Adrenal gland (tissue), 12 donors: ENCODE results near the gene HHATL. TPM values are rescaled to one million over a fixed set of nuclear protein-coding genes. Genes with fewer than 3 reads are reported as not detected.

ENCODE experiments used
- DNase-seq, 7 donors: peaks; one replicate each; pipeline ENCODE4 v3.0.0-alpha.2; 2019 to 2020
- H3K27ac ChIP-seq, 5 donors: fragments of 200-600 bp; sonication (generic) in 4 of 5; 1 replicate in 3 of 5; 2 replicates in 2 of 5; pipeline versions ENCODE4 v1.5.1 to v1.8.0; 2016 to 2020; ENCODE audit warnings: mild to moderate bottlenecking in 1 of 5
- H3K27me3 ChIP-seq: fragments of 200-600 bp; 2 replicates; pipeline ENCODE4 v1.8.0; 2021
- H3K36me3 ChIP-seq, 2 donors: fragments of 200-600 bp; replicated peaks in 1 of 2; 1 replicate in 1 of 2; 2 replicates in 1 of 2; pipeline versions ENCODE4 v1.5.1 to v1.8.0; 2018 to 2022
- H3K4me1 ChIP-seq, 2 donors: fragments of 200-600 bp; replicated peaks in 1 of 2; 1 replicate in 1 of 2; 2 replicates in 1 of 2; pipeline versions ENCODE4 v1.5.1 to v1.8.0; 2018 to 2021
- H3K4me3 ChIP-seq, 4 donors: fragments of 200-600 bp; sonication (generic) in 3 of 4; one replicate each; pipeline ENCODE4 v1.5.1; 2016 to 2018
- H3K9me3 ChIP-seq, 3 donors: fragments of 200-600 bp; sonication (generic) in 1 of 3; replicated peaks in 1 of 3; 1 replicate in 2 of 3; 2 replicates in 1 of 3; pipeline versions ENCODE4 v1.5.1 to v1.8.0; 2016 to 2021
- CTCF ChIP-seq, 6 experiments: fragments of 450-650 bp in 4 of 6; fragments of 200-600 bp in 2 of 6; sonication (generic) in 1 of 6; IDR thresholded peaks; 1 replicate in 5 of 6; 2 replicates in 1 of 6; pipeline versions ENCODE4 v1.5.1 to v1.8.0; 2016 to 2021; ENCODE audit warnings: antibody characterized with exemption in 6 of 6, mild to moderate bottlenecking in 2 of 6, moderate library complexity in 1 of 6
- POLR2A ChIP-seq, 2 donors: fragments of 450-650 bp; IDR thresholded peaks; one replicate each; pipeline ENCODE4 v1.6.1; 2017; ENCODE audit warnings: antibody characterized with exemption in 2 of 2, mild to moderate bottlenecking in 2 of 2, moderate library complexity in 1 of 2
- WGBS, 4 donors: extraction: QIAGEN DNeasy Blood & Tissue Kit in 2 of 4; methylation state at CpG; one replicate each; pipeline versions ENCODE4 v1.1.5 to v1.1.7; 2013 to 2017; 5-methylcytosine and 5-hydroxymethylcytosine counted together
- intact Hi-C, 2 donors: fragments of 100-400 bp; cut with DNase I; formaldehyde crosslinking; loops; one replicate each; pipeline versions ENCODE4 v1.14.1 to v1.15.0; 2022 to 2023
- polyA plus RNA-seq, 3 donors: library from polyadenylated mRNA; stranded (reverse); fragments of 200-250 nt in 2 of 3; fragments of 350-450 nt in 1 of 3; fragmentation: Illumina TruSeq in 1 of 3; extraction: RNeasy Lipid Tissue Mini Kit (QIAGEN cat#74804) in 1 of 3; gene quantifications; one replicate each; pipeline ENCODE4 v1.2.3, GENCODE V29; 2013 to 2014
- total RNA-seq, 9 donors: library from RNA; depleted of rRNA in 4 of 9; stranded (reverse); fragments of >200 nt in 4 of 9; fragments of 120-200 nt in 1 of 9; fragmentation: NEBNext Ultra II Directional in 1 of 9; extraction: Animal tissue kit (Norgen Biotek cat#: 25700) in 1 of 9; gene quantifications; one replicate each; pipeline versions ENCODE4 v1.1.0 to v1.2.4, GENCODE V29; 2013 to 2023
- donor health status: healthy with polysubstance abuse.
- donor health status: Bipolar disorder and iron deficiency.
- donor health status: DM: yes; HTN: yes; CAD: no.
- donor health status: DM: no; HTN: no; CAD: no.
- donor health status: DM: no; HTN: no; CAD: no.
- donor health status: DM: yes; HTN: yes; CAD: no.

The HHATL gene
- total and polyA plus RNA-seq, 12 donors = 0.18 to 4.5 (median 0.73) TPM; not detected in 2

GRCh38 chr3:42700366-42701288 is 2.0 kb downstream of the HHATL start:
- no peaks in the 10 kb centered on the region for H3K36me3 ChIP-seq
- H3K9me3 ChIP-seq = no peaks in the 10 kb centered on the region
- H3K4me1 ChIP-seq = no peaks in the 10 kb centered on the region
- intact Hi-C loops = no loop called here
- DNase-seq = peak in 2 of 7 donors; percentile 15 to 27
- TF ChIP-seq CTCF (IDR thresholded peaks at IDR 0.05) (no peak), POLR2A (IDR thresholded peaks at IDR 0.05) (no peak)
- no peak overlapping the region for H3K27ac ChIP-seq
- H3K27me3 ChIP-seq = no peaks in the 10 kb centered on the region
- H3K4me3 ChIP-seq = no peak overlapping the region
- WGBS, 4 donors = 80 to 92% (median 85%) methylated on average over 9 to 15 of the region's 15 CpGs

- Histone ChIP-seq H3K4me3 (no peak overlapping the region), H3K27me3 (no peaks in the 10 kb centered on the region), H3K36me3 (no peaks in the 10 kb centered on the region), H3K9me3 (no peaks in the 10 kb centered on the region), H3K4me1 (no peaks in the 10 kb centered on the region), H3K27ac (no peak overlapping the region)
- TF ChIP-seq POLR2A (IDR thresholded peaks at IDR 0.05) = no peak
- TF ChIP-seq CTCF (IDR thresholded peaks at IDR 0.05) = no peak
- intact Hi-C loops = no loop called here
- WGBS, 4 donors = 77 to 82% (median 81%) methylated on average over 4 to 10 of the region's 10 CpGs
- peak in 2 of 7 donors; percentile 6 to 9 for DNase-seq
Observed at GRCh38 chr3:42699511-42699971, 3.1 kb downstream of the HHATL start.

GRCh38 chr3:42698911-42699230 is 3.7 kb downstream of the HHATL start:
- H3K27me3 ChIP-seq = no peaks in the 10 kb centered on the region
- WGBS, 4 donors = 65 to 81% (median 74%) methylated on average over 9 of the region's 9 CpGs

More at GRCh38 chr3:42698911-42699230, 3.7 kb downstream of the HHATL start:
- peak in 2 of 7 donors; percentile 11 to 35 for DNase-seq
- Histone ChIP-seq H3K9me3 (no peaks in the 10 kb centered on the region), H3K4me1 (no peaks in the 10 kb centered on the region), H3K36me3 (no peaks in the 10 kb centered on the region), H3K27ac (no peak overlapping the region), H3K4me3 (no peak overlapping the region)
- intact Hi-C loops = no loop called here
- TF ChIP-seq POLR2A (IDR thresholded peaks at IDR 0.05) (no peak), CTCF (IDR thresholded peaks at IDR 0.05) (no peak)
